Panc1 (cell line): Measurements from ENCODE around the gene NRROS. TPM values are rescaled to one million over a fixed set of nuclear protein-coding genes. Genes with fewer than 3 reads are reported as not detected.

Experiments used
- ATAC-seq: fragments of 200-7000 bp; cut with Tn5 transposase; 2 replicates; pipeline ENCODE4 v1.9.1; 2020; ENCODE audit warnings: mild to moderate bottlenecking, moderate library complexity
- BruUV-seq: library from RNA; stranded (reverse); fragments of 400-500 nt; replicated peaks from 2 replicates; lab custom pipeline; 2021; lab: Mats Ljungman, UMichigan
- CTCF ChIA-PET: fragments of 300-600 bp; sonication (Branson Sonifier 250); formaldehyde crosslinking; loops from one replicate; lab custom pipeline; 2022; ENCODE audit warnings: antibody characterized with exemption; lab: Charles Lee
- POLR2A ChIA-PET: fragments of 300-600 bp; sonication (Branson Sonifier 250); formaldehyde crosslinking; loops from one replicate; lab custom pipeline; 2022; ENCODE audit warnings: antibody characterized with exemption; lab: Charles Lee
- DNase-seq: peaks from one replicate; pipeline ENCODE4 v3.0.0-alpha.2; 2010; ENCODE audit warnings: low read depth, low spot score
- H3K27ac ChIP-seq: 2 replicates; pipeline ENCODE4 v1.5.1; 2011; ENCODE audit warnings: mild to moderate bottlenecking, low read length, inconsistent platforms
- H3K27me3 ChIP-seq: fragments of 200-500 bp; sonication (Bioruptor generic); 2 replicates; pipeline ENCODE4 v1.6.0; 2014; ENCODE audit warnings: low read length, inconsistent platforms; ENCODE audit not compliant: control insufficient read depth, insufficient read depth
- H3K36me3 ChIP-seq: fragments of 200-500 bp; sonication (Bioruptor generic); 2 replicates; pipeline ENCODE4 v1.5.1; 2014; ENCODE audit warnings: inconsistent platforms, mild to moderate bottlenecking, low read length, moderate library complexity; ENCODE audit not compliant: control insufficient read depth, insufficient read depth
- H3K4me1 ChIP-seq: 2 replicates; pipeline ENCODE4 v1.5.1; 2011; ENCODE audit warnings: inconsistent platforms, mild to moderate bottlenecking, low read length, moderate library complexity; ENCODE audit not compliant: control insufficient read depth, insufficient read depth
- H3K4me3 ChIP-seq, 2 experiments: 2 replicates each; pipeline ENCODE4 v1.5.1; 2011 to 2012; ENCODE audit warnings: low read depth in 2 of 2, low read length in 2 of 2, mild to moderate bottlenecking in 2 of 2, inconsistent platforms in 1 of 2, moderate library complexity in 1 of 2
- H3K9me3 ChIP-seq: fragments of 200-500 bp; sonication (Bioruptor generic); 2 replicates; pipeline ENCODE4 v1.5.1; 2014; ENCODE audit warnings: low read depth, mild to moderate bottlenecking, inconsistent platforms, low read length, moderate library complexity; ENCODE audit not compliant: control insufficient read depth, insufficient read depth
- CTCF ChIP-seq: fragments of 450-650 bp; IDR thresholded peaks from 2 replicates; pipeline ENCODE4 v1.5.1; 2017; ENCODE audit warnings: mild to moderate bottlenecking
- POLR2AphosphoS5 ChIP-seq: IDR thresholded peaks from 2 replicates; pipeline ENCODE4 v1.6.1; 2012; ENCODE audit warnings: mild to moderate bottlenecking, low read depth, low read length, moderate library complexity
- REST ChIP-seq, 2 experiments: IDR thresholded peaks; 2 replicates each; pipeline ENCODE4 v1.6.1; 2011 to 2012; ENCODE audit warnings: low read depth in 2 of 2, control low read depth in 1 of 2, low read length in 1 of 2, mild to moderate bottlenecking in 1 of 2, moderate library complexity in 1 of 2; ENCODE audit not compliant: insufficient read depth in 1 of 2
- SIN3A ChIP-seq: IDR thresholded peaks from 2 replicates; pipeline ENCODE4 v1.6.1; 2012; ENCODE audit warnings: low read depth, mild to moderate bottlenecking, low read length, moderate library complexity, borderline replicate concordance; ENCODE audit not compliant: insufficient read depth
- TCF7L2 ChIP-seq: IDR thresholded peaks from 2 replicates; pipeline ENCODE4 v1.6.1; 2011; ENCODE audit warnings: mild to moderate bottlenecking, low read depth, low read length, inconsistent platforms
- in situ Hi-C: cut with HindIII; loops from 2 replicates; pipeline ENCODE4 v1.10.0; 2016; ENCODE audit warnings: low sequenced_read_pairs, low pct_unique_long_range_greater_than_20kb
- intact Hi-C: fragments of 100-400 bp; cut with micrococcal nuclease; formaldehyde crosslinking; loops from one replicate; pipeline ENCODE4 v1.10.0; 2022; ENCODE audit not compliant: unreplicated experiment
- total RNA-seq: library from RNA; stranded (reverse); gene quantifications from one replicate; pipeline ENCODE4 v1.2.1, GENCODE V29; 2021; ENCODE audit not compliant: unreplicated experiment

Gene NRROS
- total RNA-seq, 1 experiment from 2014 or later, result 8.8 TPM

- CTCF ChIA-PET, result interaction anchor here (0.6 kb wide), 1 partner anchor 57 kb away, joined by 8 read pairs; no protein-coding TSS in a partner anchor
- no peak for DNase-seq
- TF ChIP-seq POLR2AphosphoS5, result no peak
- Histone ChIP-seq H3K9me3 (no peaks in the 10 kb centered on the region), H3K36me3 (no peaks in the 10 kb centered on the region), H3K4me1 (peaks cover 16% of the 10 kb centered on the region), H3K27ac (no peak overlapping the region), H3K27me3 (no peaks in the 10 kb centered on the region), H3K4me3 (no peak overlapping the region)
- POLR2A ChIA-PET, result interaction anchor here (0.7 kb wide), 1 partner anchor 69 kb away, joined by 5 read pairs; no protein-coding TSS in a partner anchor
- in situ Hi-C loops, result no loop called here
- ATAC-seq, result no peak
- intact Hi-C loops, result no loop called here
- BruUV-seq, result no TSS peak
Observed at GRCh38 chr3:196662033-196662432, 22.5 kb downstream of the NRROS start.

- no TSS peak for BruUV-seq
- Histone ChIP-seq H3K27ac (peak overlapping the region; percentile 12; the same call in 1 of the 2 replicates), H3K36me3 (no peaks in the 10 kb centered on the region), H3K9me3 (no peaks in the 10 kb centered on the region), H3K27me3 (no peaks in the 10 kb centered on the region), H3K4me3 (no peak overlapping the region), H3K4me1 (peaks cover 16% of the 10 kb centered on the region)
- intact Hi-C loops, result no loop called here
- ChIA-PET CTCF (interaction anchor here (0.6 kb wide), 1 partner anchor 15 kb away, joined by 5 read pairs; no protein-coding TSS in a partner anchor), POLR2A (no interaction called here)
- TF ChIP-seq TCF7L2, result no peak
- TF ChIP-seq CTCF, result no peak
- TF ChIP-seq POLR2AphosphoS5, result no peak
- no peak for TF ChIP-seq REST (IDR thresholded peaks at IDR 0.05; ENCODE audit: insufficient read depth in 1 of 2, low read depth in 2 of 2, low read length in 1 of 2)
- no peak for TF ChIP-seq SIN3A
- ATAC-seq (no peak), DNase-seq (no peak)
- in situ Hi-C loops, result no loop called here
Observed at GRCh38 chr3:196662711-196663571, 23.4 kb downstream of the NRROS start.
